HG03469 (cell line): ENCODE measurements around the gene RGS10.
"Not testable (repeated sequence)": the region's sequence is repeated elsewhere in the genome, so short reads cannot be mapped to it uniquely, and the experiment has no call there.

Experiments
- ATAC-seq: cut with Tn5 transposase; IDR thresholded peaks from one replicate; pipeline ENCODE4 v1.9.1; 2021; ENCODE audit warnings: mild to moderate bottlenecking, moderate library complexity, moderate number of reproducible peaks; ENCODE audit not compliant: unreplicated experiment

The RGS10 gene

DNA sequence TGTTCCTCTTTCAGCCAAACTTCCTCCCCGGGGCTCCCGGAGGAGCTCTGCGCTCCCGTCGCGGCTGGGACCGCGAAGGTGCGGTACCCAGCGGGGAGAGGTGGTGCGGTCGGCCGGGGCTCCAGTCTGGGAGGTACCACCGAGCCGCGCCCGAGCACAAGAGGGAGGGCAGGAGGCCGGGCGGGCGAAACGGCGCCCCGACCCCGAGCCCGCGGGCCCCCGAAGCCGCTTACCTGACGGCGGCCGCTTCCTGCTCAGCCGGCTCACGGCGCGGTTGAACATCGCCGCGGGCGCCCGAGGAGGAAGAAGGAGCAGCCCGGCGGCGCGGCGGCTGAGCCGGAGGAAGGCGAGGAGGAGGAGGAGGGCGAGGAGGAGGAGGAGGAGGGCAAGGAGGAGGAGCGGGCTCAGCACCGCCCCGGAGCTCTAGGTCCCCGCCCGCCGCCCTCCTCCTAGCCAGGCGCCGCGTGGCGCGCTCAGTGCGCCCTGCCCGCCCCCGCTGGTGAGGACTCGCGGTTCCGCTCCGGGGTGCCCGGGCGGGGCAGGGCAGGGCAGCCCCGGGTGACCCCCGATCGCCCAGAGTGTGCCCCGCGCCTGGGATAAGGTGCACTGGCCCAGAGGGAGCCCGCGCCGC is at the start of gene RGS10:
Gene RGS10, minus strand, starts transcription at position 363 of the 631 bp plus-strand sequence. Its CDS starts 81 bp downstream, at position 282.
- ATAC-seq, result no peak

DNA sequence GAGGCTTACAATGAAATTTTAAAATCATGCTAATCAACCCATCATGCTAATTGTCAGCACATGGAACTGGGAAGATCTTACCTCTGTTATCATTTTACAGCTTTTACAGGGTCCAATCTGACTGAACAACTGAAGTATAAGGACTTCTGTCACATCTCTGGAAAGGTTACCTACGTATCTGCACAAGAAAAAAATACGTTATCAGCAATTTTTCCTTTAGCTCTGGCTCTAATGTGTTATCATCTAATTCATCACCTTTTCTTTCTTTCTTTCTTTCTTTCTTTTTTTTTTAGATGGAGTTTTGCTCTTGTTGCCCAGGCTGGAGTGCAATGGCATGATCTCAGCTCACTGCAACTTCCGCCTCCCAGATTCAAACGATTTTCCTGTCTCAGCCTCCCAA is 45.6 kb upstream of the RGS10 start:
- no peak for ATAC-seq

GRCh38 chr10:119578355-119578754 is 35.8 kb upstream of the RGS10 start:
- no peak for ATAC-seq

- ATAC-seq, result no peak
Measured at GRCh38 chr10:119575991-119576390, 33.5 kb upstream of the RGS10 start.

DNA sequence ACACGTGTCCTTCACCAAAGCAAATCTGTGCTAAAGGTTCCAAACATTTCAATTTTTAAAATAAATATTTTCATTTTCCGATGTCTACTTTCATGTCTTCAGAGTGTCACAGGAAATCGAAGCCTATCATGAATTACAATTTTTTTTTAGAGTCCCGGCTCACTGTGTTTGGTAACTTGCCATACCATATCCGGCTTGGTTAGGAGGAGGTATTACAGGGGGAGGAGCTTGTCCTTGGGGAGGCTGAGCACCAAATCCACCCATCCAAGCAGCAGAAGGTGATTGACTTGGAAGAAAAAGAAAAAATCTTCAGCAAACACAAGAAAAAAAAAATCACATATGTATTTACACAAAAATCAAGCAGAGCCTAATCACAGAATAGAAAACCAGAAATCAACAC is 33.0 kb upstream of the RGS10 start:
- no peak for ATAC-seq

GRCh38 chr10:119567978-119568377 is 25.5 kb upstream of the RGS10 start:
- no peak for ATAC-seq

GRCh38 chr10:119562097-119562496 is 19.6 kb upstream of the RGS10 start:
- no peak for ATAC-seq

GRCh38 chr10:119559511-119559910 is 17.0 kb upstream of the RGS10 start:
- not testable (repeated sequence) for ATAC-seq

DNA sequence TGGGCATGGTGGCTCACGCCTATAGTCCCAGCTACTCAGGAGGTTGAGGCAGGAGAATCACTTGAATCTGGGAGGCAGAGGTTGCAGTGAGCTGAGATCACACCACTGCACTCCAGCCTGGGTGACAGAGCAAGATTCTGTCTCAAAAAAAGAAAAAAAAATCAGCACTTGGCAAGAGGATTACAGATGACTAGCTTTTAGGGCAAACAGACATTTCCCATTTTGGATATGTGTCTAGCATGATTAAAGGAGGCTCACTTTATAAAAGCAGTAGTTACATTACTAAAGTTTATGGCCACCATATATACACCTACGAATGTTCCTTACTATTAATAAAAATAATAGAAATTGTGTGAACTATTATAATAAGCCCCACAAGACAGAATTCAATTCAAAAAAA is 13.6 kb upstream of the RGS10 start:
- not testable (repeated sequence) for ATAC-seq

GRCh38 chr10:119555178-119555784 is 12.8 kb upstream of the RGS10 start:
- ATAC-seq, result no peak

GRCh38 chr10:119550827-119551226 is 8.3 kb upstream of the RGS10 start:
- ATAC-seq, result no peak

- ATAC-seq, result no peak
Measured at GRCh38 chr10:119549247-119549999, 6.9 kb upstream of the RGS10 start.

- ATAC-seq, result no peak
Measured at GRCh38 chr10:119546009-119546408, 3.5 kb upstream of the RGS10 start.

DNA sequence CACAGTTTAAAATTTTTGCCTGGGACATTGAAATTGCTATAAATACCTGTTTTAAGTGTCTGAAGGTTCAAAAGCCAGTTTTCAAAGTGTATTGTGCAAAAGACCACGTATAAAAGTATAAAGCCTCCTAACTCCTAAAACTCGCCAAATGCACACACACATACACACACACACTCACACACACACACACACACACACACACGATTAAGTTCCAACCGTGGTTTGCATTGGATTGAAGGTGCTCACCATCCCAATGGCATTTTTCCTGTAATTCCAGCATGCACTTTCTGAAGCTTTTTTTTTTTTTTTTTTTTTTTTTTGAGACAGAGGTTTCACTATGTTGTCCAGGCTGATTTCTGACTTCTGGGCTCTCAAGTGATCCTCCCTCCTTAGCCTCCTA is 2.8 kb upstream of the RGS10 start:
- ATAC-seq, result no peak

DNA sequence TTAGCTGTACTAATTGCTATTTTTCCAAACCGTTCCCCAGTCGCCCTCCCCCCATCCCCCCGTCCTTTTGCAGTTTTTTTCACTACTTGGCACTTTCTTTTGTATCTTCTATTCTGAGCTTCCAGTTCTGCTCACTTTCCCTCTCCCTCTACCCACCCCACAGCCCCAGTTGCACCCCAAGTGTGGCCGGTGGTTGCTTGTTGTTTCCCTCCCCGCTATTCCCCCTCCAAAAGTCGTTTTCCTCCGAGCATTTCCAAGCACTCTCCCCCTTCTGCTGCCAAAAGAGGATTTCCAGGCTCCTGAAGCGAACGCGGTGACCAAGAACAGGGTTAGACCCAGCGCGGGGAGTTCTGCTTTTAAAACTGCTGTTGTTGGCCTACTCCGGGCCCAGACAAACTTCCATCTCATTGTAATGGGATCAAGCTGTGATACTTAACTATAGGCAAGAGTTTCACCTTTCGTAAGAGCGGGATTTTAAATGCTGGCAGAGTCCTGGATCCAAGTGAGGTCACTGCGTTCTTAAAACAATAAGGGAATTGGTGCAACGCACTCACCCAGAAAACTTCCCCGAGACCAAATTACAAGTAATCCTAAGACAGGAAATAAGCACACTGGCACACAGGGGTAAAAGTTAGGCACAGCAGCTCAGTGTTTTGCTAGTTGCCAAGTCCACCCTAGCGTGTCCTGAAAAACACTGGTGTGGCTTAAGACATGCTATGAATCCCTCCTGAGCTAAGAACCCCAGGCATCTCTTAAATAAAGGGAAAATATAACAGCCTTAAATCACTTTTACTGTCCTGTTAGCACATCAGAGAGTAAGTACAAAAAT is 1.5 kb upstream of the RGS10 start:
- ATAC-seq, result no peak

DNA sequence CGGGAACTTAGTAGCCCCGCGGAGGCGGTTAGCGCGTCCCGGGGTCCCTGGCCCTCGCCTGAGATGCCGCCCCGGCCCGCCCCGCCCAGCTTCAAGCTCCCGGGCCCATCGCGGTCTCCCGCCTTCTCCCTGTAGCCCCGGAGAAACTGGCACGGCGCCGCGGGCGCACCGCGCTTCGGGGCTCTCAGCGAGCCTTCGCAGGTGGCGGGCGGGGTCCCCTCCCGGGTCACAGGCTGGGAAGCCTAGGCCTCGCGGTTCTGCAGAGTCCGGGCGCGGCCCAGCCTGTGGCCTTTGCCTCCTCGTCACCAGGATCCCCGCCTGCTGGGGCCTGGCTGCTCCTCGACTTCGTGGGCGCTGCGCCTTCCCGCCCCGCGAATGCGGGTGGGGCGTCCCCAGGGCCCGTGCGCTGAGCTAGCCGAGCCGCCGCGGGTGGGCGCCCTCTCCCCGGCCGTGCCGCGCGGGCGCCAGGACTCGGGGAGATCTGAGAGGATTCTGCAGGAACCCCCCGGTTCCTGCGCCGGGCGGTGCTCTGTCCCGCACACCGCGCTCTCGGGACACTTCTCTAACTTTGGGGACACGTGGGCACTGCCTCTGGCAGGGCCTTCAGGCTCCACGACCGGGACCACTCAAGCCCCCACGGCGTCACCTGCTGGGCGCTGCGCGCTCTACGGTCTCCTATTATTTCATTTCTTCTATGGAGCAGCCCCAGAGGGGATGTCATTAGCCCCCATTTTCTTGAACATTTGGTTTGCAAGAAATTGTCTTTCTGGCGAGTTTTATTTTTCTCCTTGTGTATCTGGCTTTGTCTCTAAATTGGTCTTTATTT is 682 bp upstream of the RGS10 start:
- no peak for ATAC-seq

GRCh38 chr10:119541459-119542356 is 811 bp downstream of the RGS10 start:
- no peak for ATAC-seq

DNA sequence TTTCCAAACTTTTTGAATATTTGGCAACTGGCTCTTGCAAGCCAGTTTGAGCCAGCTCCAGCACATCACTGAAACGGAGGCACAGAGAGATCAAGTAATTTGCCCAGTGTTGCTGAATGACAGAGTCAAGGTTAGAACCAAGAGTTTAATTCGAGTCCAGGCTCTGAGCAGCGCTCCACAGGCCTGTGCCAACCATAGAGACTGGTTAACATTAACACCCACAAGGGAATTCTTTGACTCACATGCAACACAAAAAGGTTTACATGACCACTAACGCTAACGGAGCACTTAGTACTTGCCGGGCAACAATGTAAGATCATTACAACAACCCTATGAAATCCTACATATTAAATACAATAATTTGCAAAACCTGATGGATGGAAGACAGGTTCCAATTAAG is 1.5 kb downstream of the RGS10 start:
- no peak for ATAC-seq

- no peak for ATAC-seq
Measured at GRCh38 chr10:119540038-119540437, 2.5 kb downstream of the RGS10 start.
